ENCODE data around the gene VPS13D. TPM values are rescaled to one million over a fixed set of nuclear protein-coding genes. Genes with fewer than 3 reads are reported as not detected.

The VPS13D gene
- total and polyA plus RNA-seq, 9 donors: 19.8 to 59.3 (median 41.8) TPM

DNA sequence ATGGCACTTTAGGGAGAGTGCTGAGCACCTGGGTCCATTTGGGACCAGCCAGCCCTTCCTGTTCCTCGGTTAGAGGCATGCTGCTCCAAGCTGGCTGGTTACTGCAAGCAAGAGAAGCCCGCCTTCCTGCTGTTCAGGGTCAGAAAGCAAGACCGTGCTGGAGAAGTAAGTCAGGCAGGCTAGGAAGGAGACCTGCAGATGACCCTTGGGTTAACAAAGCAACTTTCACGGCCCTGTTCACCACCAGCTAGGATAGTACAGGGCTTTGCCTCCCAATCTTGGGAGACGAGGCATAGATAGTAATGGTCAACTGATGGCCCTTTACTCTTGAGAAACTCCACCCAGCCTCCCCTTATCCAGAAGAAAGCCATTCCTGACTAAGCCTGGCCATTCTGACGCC, 252.1 kb downstream of the VPS13D start:
- 89 to 90% (median 90%) methylated on average over 6 of the region's 6 CpGs for WGBS, 3 donors
- no peaks in the 10 kb centered on the region for H3K9me3 ChIP-seq
- DNase-seq: no peak
- no peak for TF ChIP-seq CTCF (IDR thresholded peaks at IDR 0.05)
- TF ChIP-seq POLR2A (IDR thresholded peaks at IDR 0.05): no peak
- TF ChIP-seq EP300 (IDR thresholded peaks at IDR 0.05): no peak
- no peaks in the 10 kb centered on the region for H3K36me3 ChIP-seq
- H3K27ac ChIP-seq: no peak overlapping the region
- no peak overlapping the region for H3K4me3 ChIP-seq
- intact Hi-C loops (cut with DNase I): loop anchor here in 1 of 4 donors (10.0 kb wide), 1 partner anchor 63 kb away; no protein-coding TSS in a partner anchor
- no peaks in the 10 kb centered on the region for H3K27me3 ChIP-seq
- peaks cover 29% of the 10 kb centered on the region for H3K4me1 ChIP-seq (ENCODE audit: insufficient read depth)

DNA sequence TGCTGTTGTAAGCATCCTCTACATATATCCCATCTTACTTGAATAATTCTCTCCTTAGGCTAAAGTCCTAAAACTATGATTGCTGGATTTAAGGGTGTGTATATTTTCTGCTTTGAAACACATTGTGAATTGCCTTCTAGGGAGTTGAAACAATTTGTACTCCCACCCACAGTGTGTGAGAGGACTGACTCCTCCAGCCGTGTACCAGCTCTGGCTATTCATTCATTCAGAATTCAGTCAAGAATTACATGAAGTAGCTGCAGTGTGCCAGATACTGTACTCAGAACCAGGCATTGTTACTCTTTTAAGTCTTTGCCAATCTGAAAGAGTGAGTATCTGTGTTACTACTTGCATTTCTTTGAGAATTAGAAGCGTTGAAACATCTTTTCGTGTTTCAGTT, 253.2 kb downstream of the VPS13D start:
- intact Hi-C loops (cut with DNase I): loop anchor here in 1 of 4 donors (10.0 kb wide), 1 partner anchor 62 kb away; no protein-coding TSS in a partner anchor
- DNase-seq: no peak
- Histone ChIP-seq H3K27me3 (no peaks in the 10 kb centered on the region), H3K27ac (no peak overlapping the region), H3K9me3 (no peaks in the 10 kb centered on the region), H3K36me3 (no peaks in the 10 kb centered on the region), H3K4me3 (no peak overlapping the region), H3K4me1 (ENCODE audit: insufficient read depth) (peaks cover 24% of the 10 kb centered on the region)
- WGBS, 3 donors: 67 to 72% (median 69%) methylated on average over 3 of the region's 3 CpGs
- TF ChIP-seq CTCF (IDR thresholded peaks at IDR 0.05): no peak
- no peak for TF ChIP-seq POLR2A (IDR thresholded peaks at IDR 0.05)
- TF ChIP-seq EP300 (IDR thresholded peaks at IDR 0.05): no peak

DNA sequence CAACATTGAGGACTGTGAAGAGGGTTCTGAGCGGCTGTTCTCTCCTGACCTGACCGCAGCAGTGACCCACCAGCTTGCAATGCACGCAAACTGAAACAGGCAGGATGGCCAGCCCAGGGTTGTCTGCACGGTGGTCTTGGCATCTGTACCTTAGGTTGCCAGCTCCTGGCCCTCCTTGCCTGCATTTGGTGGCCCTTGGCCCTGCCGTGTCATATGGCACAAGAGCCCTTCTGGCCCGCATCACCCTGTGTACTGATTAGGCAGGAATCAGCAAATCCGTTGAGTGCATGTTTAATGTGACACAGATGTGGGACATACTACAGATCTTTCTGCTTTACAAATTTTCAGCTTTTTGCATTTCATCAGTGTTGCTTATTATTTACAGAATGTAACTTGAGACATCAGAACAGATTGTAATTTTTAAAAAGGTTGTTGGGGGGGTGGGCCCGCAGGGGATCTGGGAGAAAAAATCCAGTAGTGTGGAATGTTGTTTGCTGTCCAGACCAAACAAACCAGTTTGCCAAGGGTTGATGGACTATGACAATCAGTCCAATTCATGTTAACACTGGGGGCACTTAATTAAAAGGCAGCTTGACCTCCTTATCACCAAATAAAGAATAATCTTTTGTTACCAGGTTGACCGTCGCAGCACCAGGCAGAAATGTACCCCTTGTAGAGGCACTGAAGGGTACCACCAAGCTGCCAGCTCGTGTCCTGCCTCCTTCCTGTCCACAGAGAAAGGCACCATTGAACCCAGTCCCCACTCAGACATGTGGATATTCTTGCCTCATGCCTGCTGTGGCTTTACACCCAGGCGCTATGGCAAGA, 255.6 kb downstream of the VPS13D start:
- no peak overlapping the region for H3K4me3 ChIP-seq
- peaks cover 16% of the 10 kb centered on the region for H3K4me1 ChIP-seq (ENCODE audit: insufficient read depth)
- no peak overlapping the region for H3K27ac ChIP-seq
- no peaks in the 10 kb centered on the region for H3K36me3 ChIP-seq
- TF ChIP-seq EP300 (IDR thresholded peaks at IDR 0.05): no peak
- no peak for TF ChIP-seq CTCF (IDR thresholded peaks at IDR 0.05)
- no peak for TF ChIP-seq POLR2A (IDR thresholded peaks at IDR 0.05)
- 41 to 57% (median 53%) methylated on average over 12 of the region's 12 CpGs for WGBS, 3 donors
- no peaks in the 10 kb centered on the region for H3K9me3 ChIP-seq
- H3K27me3 ChIP-seq: no peaks in the 10 kb centered on the region
- no peak for DNase-seq
- intact Hi-C loops (cut with DNase I): loop anchor here in 1 of 4 donors (10.0 kb wide), 1 partner anchor 59 kb away; no protein-coding TSS in a partner anchor

DNA sequence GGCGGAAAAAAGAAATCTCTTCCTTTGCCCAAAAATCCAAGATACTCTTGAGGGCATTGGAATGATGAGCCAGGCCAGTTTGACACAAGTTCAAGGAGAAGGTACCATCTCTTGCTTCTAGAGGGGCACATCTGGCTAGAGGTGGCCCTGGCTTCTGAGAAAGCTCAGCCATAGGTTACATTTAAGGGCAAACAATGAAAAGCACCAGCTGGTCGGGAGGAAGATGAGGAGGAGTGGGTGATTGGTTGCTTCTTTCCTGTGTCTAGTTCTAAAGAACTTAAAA, 256.2 kb downstream of the VPS13D start:
- intact Hi-C loops (cut with DNase I): loop anchor here in 1 of 4 donors (10.0 kb wide), 1 partner anchor 59 kb away; no protein-coding TSS in a partner anchor

More for the DNA sequence above, 256.2 kb downstream of the VPS13D start:
- no peak for DNase-seq
- Histone ChIP-seq H3K27me3 (no peaks in the 10 kb centered on the region), H3K9me3 (no peaks in the 10 kb centered on the region), H3K27ac (no peak overlapping the region), H3K4me3 (no peak overlapping the region), H3K4me1 (ENCODE audit: insufficient read depth) (peaks cover 16% of the 10 kb centered on the region), H3K36me3 (no peaks in the 10 kb centered on the region)
- TF ChIP-seq CTCF (IDR thresholded peaks at IDR 0.05) (no peak), POLR2A (IDR thresholded peaks at IDR 0.05) (no peak), EP300 (IDR thresholded peaks at IDR 0.05) (no peak)
- WGBS, 3 donors: 72 to 77% (median 76%) methylated on average over 2 of the region's 2 CpGs

All from ovary (tissue), 9 donors.